A673 (cell line): ENCODE measurements around the gene SMU1.

ENCODE experiments used
- EZH2 ChIP-seq: fragments of 200-600 bp; sonication (generic); IDR thresholded peaks from 2 replicates; pipeline ENCODE4 v1.6.1; 2017; ENCODE audit warnings: borderline replicate concordance, low read depth, mild to moderate bottlenecking, mixed read lengths, antibody characterized with exemption, low read length; ENCODE audit not compliant: poor library complexity, severe bottlenecking
- TF ChIP-seq, protein P1 (sequence below): fragments of 300-800, 200-600 bp; sonication (generic); conservative IDR thresholded peaks from 2 replicates; pipeline ENCODE4 v1.5.1; 2017; ENCODE audit warnings: low read depth, mild to moderate bottlenecking, antibody characterized with exemption, low read length, moderate library complexity, mixed read lengths

DNA sequence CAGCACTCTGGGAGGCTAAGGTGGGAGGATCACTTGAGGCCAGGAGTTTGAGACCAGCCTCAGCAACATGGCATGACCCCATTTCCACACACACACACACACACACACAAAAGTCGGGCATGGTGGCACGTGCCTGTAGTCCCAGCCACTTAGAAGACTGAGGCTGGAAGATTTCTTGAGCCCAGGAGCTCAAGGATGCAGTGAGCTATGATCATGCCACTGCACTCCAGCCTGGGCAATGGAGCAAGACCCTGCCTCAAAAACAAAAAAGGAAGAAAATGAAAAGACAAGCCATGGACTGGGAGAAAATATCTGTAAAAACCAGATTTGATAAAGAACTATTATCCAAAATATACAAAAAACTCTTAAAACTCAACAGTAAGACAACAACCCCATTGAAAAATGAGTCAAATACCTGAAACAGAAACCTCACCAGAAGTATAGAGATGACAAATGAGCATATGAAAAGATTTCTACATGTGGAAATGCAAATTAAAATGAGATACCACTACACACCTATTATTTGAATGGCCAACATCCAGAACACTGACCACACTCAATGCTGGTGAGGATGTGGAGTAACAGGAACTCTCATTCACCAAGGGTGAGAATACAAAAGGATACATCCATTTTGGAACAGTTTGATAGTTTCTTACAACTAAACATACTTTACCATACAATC lies 26.7 kb downstream of the SMU1 start:
- TF ChIP-seq, protein P1, sequence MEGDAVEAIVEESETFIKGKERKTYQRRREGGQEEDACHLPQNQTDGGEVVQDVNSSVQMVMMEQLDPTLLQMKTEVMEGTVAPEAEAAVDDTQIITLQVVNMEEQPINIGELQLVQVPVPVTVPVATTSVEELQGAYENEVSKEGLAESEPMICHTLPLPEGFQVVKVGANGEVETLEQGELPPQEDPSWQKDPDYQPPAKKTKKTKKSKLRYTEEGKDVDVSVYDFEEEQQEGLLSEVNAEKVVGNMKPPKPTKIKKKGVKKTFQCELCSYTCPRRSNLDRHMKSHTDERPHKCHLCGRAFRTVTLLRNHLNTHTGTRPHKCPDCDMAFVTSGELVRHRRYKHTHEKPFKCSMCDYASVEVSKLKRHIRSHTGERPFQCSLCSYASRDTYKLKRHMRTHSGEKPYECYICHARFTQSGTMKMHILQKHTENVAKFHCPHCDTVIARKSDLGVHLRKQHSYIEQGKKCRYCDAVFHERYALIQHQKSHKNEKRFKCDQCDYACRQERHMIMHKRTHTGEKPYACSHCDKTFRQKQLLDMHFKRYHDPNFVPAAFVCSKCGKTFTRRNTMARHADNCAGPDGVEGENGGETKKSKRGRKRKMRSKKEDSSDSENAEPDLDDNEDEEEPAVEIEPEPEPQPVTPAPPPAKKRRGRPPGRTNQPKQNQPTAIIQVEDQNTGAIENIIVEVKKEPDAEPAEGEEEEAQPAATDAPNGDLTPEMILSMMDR = no peak
- no peak for TF ChIP-seq EZH2
